ENCODE results near the gene LHX4.

The LHX4 gene

DNA sequence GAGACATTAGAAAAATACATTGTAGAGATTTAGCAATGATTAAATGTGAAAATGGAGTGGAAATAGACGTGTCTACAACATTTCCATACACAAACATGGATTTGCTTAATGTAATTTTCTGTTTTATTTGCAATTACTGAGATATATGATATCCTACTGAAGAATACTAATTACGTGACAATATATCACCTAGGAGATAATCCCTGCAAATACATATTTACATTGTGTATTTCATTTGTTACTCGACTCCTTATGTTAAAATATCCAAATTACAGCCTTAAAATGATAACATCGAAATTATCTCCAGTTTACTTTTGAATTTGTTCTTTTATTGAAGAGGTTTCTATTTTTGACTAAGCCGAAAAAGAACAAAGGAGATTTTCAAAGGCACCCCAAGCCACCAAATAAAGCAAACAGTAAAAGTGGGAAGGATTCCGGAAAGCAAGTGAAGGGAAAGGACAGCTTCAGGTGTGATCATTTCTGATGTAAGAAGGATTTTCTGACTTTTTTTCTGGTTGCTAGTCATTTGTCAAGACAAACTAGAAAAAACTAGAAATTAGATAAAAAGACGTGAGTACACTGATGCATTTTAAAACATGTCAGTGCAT lies 7.9 kb downstream of the LHX4 start:
- Histone ChIP-seq H3K27ac (ENCODE audit: low read length) (no peak overlapping the region), H3K36me3 (ENCODE audit: control insufficient read depth in 1 of 2, insufficient read depth in 2 of 2, low read length in 2 of 2) (no peaks in the 10 kb centered on the region), H3K4me1 (ENCODE audit: control insufficient read depth in 1 of 2, insufficient read depth in 2 of 2, low read length in 2 of 2) (peaks cover 0 to 31% of the 10 kb centered on the region in 2 donors), H3K9me3 (ENCODE audit: control insufficient read depth in 1 of 2, low read length in 2 of 2) (no peaks in the 10 kb centered on the region), H3K27me3 (ENCODE audit: low read depth, low read length) (peaks cover 66% of the 10 kb centered on the region), H3K4me3 (ENCODE audit: low read depth in 1 of 2, low read length in 2 of 2) (no peak overlapping the region)

DNA sequence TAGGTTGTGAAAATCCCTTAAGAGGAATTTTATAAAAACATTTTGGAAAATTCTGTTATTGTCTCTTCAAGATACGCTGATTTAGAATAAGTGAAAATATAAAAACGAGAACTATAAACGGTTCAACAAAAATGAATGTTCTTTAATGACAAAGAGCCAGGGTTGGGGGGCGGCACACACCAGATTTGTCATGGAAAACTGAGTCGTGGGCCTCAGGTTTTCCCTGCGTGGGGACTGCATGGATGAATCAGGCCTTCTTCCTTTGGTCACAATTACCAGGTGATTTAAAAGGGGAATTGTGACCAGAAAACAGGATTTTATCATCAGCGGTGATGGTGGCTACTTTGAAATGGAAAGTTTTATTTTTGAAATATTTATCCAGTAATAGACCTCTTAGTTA lies 8.6 kb downstream of the LHX4 start:
- H3K4me1 ChIP-seq (ENCODE audit: control insufficient read depth in 1 of 2, insufficient read depth in 2 of 2, low read length in 2 of 2): peaks cover 0 to 25% of the 10 kb centered on the region in 2 donors
- peaks cover 59% of the 10 kb centered on the region for H3K27me3 ChIP-seq (ENCODE audit: low read depth, low read length)
- no peak overlapping the region for H3K4me3 ChIP-seq (ENCODE audit: low read depth in 1 of 2, low read length in 2 of 2)
- no peaks in the 10 kb centered on the region for H3K36me3 ChIP-seq (ENCODE audit: control insufficient read depth in 1 of 2, insufficient read depth in 2 of 2, low read length in 2 of 2)
- H3K9me3 ChIP-seq (ENCODE audit: control insufficient read depth in 1 of 2, low read length in 2 of 2): no peaks in the 10 kb centered on the region
- no peak overlapping the region for H3K27ac ChIP-seq (ENCODE audit: low read length)

DNA sequence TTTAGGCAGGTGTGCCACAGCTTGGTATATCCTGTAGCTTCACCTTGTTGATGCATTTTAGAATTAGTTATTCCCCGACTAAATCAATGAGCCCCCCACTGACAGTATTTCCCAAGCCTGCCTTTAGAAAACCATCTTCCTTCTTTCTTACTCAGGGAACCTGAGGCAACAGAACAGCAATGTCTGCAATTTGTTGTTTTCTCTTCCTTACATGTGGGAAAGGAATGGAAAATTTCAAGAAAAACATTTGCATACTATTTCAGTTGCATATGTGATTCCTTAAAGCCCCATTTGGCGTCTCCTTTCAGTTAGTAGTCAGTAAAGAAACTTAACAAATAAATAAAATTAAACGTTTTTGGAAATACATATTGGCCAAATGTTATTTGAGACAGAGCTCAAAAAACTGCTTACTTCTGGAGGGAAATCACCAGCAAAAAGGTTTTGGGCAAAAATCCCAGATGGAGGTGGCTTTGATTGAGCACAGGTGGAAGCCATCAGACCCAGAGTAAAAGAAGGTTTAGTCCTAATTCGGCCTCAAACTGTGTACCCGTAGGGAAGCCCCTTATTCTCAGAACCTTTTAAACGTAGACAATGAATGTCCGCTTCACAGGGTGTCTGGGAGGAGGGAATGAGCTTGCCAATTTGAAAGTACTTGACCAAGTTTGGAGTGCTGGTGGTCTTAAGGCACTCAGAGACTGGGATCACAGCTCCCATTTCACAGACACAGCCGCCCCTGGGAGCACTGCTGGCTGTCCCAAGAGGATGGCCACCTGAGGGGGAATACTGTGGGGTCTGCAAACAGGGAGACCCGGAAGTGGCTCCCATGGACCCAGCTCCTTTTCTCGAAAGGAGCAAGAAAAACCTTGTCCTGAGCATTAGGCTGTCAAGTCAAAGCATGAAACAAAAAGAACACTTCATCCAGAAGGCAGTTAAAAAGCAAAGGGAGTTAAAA lies 9.4 kb downstream of the LHX4 start:
- H3K27me3 ChIP-seq (ENCODE audit: low read depth, low read length): peaks cover 54% of the 10 kb centered on the region
- no peaks in the 10 kb centered on the region for H3K9me3 ChIP-seq (ENCODE audit: control insufficient read depth in 1 of 2, low read length in 2 of 2)
- no peaks in the 10 kb centered on the region for H3K36me3 ChIP-seq (ENCODE audit: control insufficient read depth in 1 of 2, insufficient read depth in 2 of 2, low read length in 2 of 2)
- H3K4me3 ChIP-seq (ENCODE audit: low read depth in 1 of 2, low read length in 2 of 2): no peak overlapping the region
- no peak overlapping the region for H3K27ac ChIP-seq (ENCODE audit: low read length)
- H3K4me1 ChIP-seq (ENCODE audit: control insufficient read depth in 1 of 2, insufficient read depth in 2 of 2, low read length in 2 of 2): peaks cover 0 to 21% of the 10 kb centered on the region in 2 donors

DNA sequence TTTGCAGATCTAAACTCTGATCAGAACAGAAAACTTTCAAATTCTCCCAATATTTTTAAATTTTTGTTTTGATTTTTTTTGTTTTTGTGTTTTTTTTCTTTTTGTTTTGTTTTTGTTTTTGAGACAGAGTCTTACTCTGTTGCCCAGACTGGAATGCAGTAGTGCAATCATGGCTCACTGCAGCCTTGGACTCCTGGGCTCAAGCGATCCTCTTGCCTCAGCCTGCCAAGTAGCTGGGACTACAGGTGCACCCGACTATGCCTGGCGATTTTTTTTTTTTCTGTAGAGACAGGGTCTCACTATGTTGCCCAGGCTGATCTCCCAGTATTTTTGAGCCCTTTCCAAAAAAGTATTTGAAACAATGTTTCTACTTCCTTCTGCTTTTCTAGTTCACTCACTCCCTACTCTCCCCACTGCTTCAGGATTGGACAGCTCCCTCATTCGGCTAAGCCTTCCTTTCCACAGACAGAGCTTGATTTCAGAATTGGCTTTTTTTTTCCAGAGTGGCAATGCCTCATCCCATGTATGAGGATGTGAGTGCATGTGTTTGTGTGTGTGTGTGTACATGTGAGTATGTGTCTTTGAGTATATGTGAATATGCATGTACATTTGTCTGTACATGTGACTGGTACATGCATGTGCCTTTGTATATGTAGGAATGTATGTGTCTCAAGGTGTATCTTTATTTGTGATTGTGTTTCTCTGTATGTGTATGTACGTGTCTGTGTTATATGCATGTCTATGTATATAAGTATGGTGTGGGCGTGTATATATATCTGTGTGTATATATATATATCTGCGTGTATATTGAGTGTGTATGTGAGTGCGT lies 11.9 kb downstream of the LHX4 start:
- Histone ChIP-seq H3K27me3 (ENCODE audit: low read depth, low read length) (peaks cover 29% of the 10 kb centered on the region), H3K9me3 (ENCODE audit: control insufficient read depth in 1 of 2, low read length in 2 of 2) (no peaks in the 10 kb centered on the region), H3K4me1 (ENCODE audit: control insufficient read depth in 1 of 2, insufficient read depth in 2 of 2, low read length in 2 of 2) (no peaks in the 10 kb centered on the region), H3K27ac (ENCODE audit: low read length) (no peak overlapping the region), H3K36me3 (ENCODE audit: control insufficient read depth in 1 of 2, insufficient read depth in 2 of 2, low read length in 2 of 2) (no peaks in the 10 kb centered on the region), H3K4me3 (ENCODE audit: low read depth in 1 of 2, low read length in 2 of 2) (no peak overlapping the region)

GRCh38 chr1:180243517-180244221 lies 13.6 kb downstream of the LHX4 start:
- Histone ChIP-seq H3K27ac (ENCODE audit: low read length) (no peak overlapping the region), H3K27me3 (ENCODE audit: low read depth, low read length) (peaks cover 12% of the 10 kb centered on the region), H3K9me3 (ENCODE audit: control insufficient read depth in 1 of 2, low read length in 2 of 2) (no peaks in the 10 kb centered on the region), H3K4me3 (ENCODE audit: low read depth in 1 of 2, low read length in 2 of 2) (no peak overlapping the region), H3K4me1 (ENCODE audit: control insufficient read depth in 1 of 2, insufficient read depth in 2 of 2, low read length in 2 of 2) (no peaks in the 10 kb centered on the region), H3K36me3 (ENCODE audit: control insufficient read depth in 1 of 2, insufficient read depth in 2 of 2, low read length in 2 of 2) (no peaks in the 10 kb centered on the region)

DNA sequence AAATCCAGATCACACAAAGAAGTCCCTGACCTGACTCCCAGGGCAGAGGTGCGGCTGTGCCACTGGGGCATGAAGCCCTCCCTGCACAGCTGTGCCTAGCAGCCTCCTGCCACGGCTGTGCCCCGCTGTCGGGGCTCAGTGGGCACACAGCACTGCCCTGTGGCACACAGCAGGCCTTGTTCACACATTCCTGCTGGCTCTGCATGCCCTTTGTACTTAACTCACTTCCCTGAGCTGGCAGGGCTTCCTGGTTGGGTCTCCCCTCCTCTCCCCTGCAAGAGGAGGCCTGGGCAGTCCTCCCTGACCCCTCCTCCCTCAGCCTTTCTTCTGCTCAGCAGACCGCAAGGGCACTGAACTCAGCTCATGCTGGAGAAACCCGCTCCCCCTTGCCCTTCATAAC lies 14.8 kb downstream of the LHX4 start:
- H3K27me3 ChIP-seq (ENCODE audit: low read depth, low read length): peaks cover under 1% of the 10 kb centered on the region
- H3K9me3 ChIP-seq (ENCODE audit: control insufficient read depth in 1 of 2, low read length in 2 of 2): no peaks in the 10 kb centered on the region
- H3K4me1 ChIP-seq (ENCODE audit: control insufficient read depth in 1 of 2, insufficient read depth in 2 of 2, low read length in 2 of 2): no peaks in the 10 kb centered on the region
- H3K4me3 ChIP-seq (ENCODE audit: low read depth in 1 of 2, low read length in 2 of 2): no peak overlapping the region
- no peaks in the 10 kb centered on the region for H3K36me3 ChIP-seq (ENCODE audit: control insufficient read depth in 1 of 2, insufficient read depth in 2 of 2, low read length in 2 of 2)
- H3K27ac ChIP-seq (ENCODE audit: low read length): no peak overlapping the region

- H3K9me3 ChIP-seq (ENCODE audit: control insufficient read depth in 1 of 2, low read length in 2 of 2): no peaks in the 10 kb centered on the region
- H3K4me1 ChIP-seq (ENCODE audit: control insufficient read depth in 1 of 2, insufficient read depth in 2 of 2, low read length in 2 of 2): no peaks in the 10 kb centered on the region
- no peak overlapping the region for H3K27ac ChIP-seq (ENCODE audit: low read length)
- H3K27me3 ChIP-seq (ENCODE audit: low read depth, low read length): no peaks in the 10 kb centered on the region
- no peak overlapping the region for H3K4me3 ChIP-seq (ENCODE audit: low read depth in 1 of 2, low read length in 2 of 2)
- H3K36me3 ChIP-seq (ENCODE audit: control insufficient read depth in 1 of 2, insufficient read depth in 2 of 2, low read length in 2 of 2): no peaks in the 10 kb centered on the region
Measured at GRCh38 chr1:180246579-180246978, 16.5 kb downstream of the LHX4 start.

DNA sequence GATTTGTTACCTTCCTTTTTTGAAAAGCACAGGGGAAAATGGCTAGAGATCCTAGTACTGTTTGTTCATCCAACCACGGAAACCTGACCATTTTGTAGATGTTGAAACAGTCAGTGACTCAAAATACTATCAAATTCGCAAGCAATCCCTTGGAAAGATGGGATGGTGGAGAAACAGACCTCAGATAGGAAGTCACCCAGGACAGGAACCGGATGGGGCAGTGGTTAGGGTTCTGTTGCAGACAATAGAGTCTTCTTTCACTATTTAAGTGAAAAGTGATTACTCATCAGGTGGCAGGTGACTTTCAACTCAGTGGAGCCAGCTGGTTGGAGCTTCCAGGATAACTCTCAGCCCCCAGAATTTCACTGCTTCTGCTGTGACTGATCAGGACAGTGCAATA lies 17.0 kb downstream of the LHX4 start:
- Histone ChIP-seq H3K9me3 (ENCODE audit: control insufficient read depth in 1 of 2, low read length in 2 of 2) (no peaks in the 10 kb centered on the region), H3K4me3 (ENCODE audit: low read depth in 1 of 2, low read length in 2 of 2) (no peak overlapping the region), H3K27ac (ENCODE audit: low read length) (no peak overlapping the region), H3K4me1 (ENCODE audit: control insufficient read depth in 1 of 2, insufficient read depth in 2 of 2, low read length in 2 of 2) (no peaks in the 10 kb centered on the region), H3K27me3 (ENCODE audit: low read depth, low read length) (no peaks in the 10 kb centered on the region), H3K36me3 (ENCODE audit: control insufficient read depth in 1 of 2, insufficient read depth in 2 of 2, low read length in 2 of 2) (no peaks in the 10 kb centered on the region)

DNA sequence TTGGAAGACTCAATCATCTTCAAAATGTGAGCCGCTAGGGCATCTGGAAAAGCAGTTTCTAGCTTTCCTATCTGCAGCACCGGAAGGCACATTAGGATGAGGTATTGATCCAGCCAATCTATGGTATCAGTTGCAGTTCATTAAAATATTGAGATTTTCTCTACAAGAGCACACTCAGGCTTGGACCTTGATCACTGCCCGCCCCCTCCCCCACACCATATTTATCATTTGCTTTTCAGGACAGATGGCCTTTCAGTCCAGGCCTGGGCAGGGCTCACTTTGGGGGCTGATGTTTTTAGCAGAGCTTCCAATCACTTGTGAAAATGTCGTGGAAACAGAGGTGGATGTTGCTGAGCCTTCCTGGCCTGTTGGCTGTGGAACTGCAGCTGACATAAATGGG lies 17.5 kb downstream of the LHX4 start:
- no peak overlapping the region for H3K4me3 ChIP-seq (ENCODE audit: low read depth in 1 of 2, low read length in 2 of 2)
- H3K27me3 ChIP-seq (ENCODE audit: low read depth, low read length): no peaks in the 10 kb centered on the region
- H3K9me3 ChIP-seq (ENCODE audit: control insufficient read depth in 1 of 2, low read length in 2 of 2): no peaks in the 10 kb centered on the region
- no peak overlapping the region for H3K27ac ChIP-seq (ENCODE audit: low read length)
- H3K36me3 ChIP-seq (ENCODE audit: control insufficient read depth in 1 of 2, insufficient read depth in 2 of 2, low read length in 2 of 2): no peaks in the 10 kb centered on the region
- no peaks in the 10 kb centered on the region for H3K4me1 ChIP-seq (ENCODE audit: control insufficient read depth in 1 of 2, insufficient read depth in 2 of 2, low read length in 2 of 2)

DNA sequence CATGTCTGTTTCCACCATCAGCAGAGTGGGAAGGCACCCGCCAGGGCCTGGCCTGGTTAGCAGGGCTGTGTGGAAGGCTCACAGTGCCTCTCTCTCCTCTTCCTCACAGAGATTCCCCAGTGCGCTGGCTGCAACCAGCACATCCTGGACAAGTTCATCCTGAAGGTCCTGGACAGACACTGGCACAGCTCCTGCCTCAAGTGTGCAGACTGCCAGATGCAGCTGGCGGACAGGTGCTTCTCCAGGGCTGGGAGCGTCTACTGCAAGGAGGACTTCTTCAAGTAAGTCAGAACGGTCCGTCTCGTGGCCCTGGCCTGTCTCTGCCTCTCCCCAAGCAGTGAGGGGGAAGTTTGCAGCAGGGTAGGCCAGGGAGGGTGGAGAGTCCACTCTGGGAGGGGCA lies 18.1 kb downstream of the LHX4 start:
- Histone ChIP-seq H3K9me3 (ENCODE audit: control insufficient read depth in 1 of 2, low read length in 2 of 2) (no peaks in the 10 kb centered on the region), H3K4me1 (ENCODE audit: control insufficient read depth in 1 of 2, insufficient read depth in 2 of 2, low read length in 2 of 2) (no peaks in the 10 kb centered on the region), H3K4me3 (ENCODE audit: low read depth in 1 of 2, low read length in 2 of 2) (no peak overlapping the region), H3K27me3 (ENCODE audit: low read depth, low read length) (no peaks in the 10 kb centered on the region), H3K36me3 (ENCODE audit: control insufficient read depth in 1 of 2, insufficient read depth in 2 of 2, low read length in 2 of 2) (no peaks in the 10 kb centered on the region), H3K27ac (ENCODE audit: low read length) (no peak overlapping the region)

Data from muscle layer of duodenum (tissue), 2 donors.